Measurements from ENCODE around the gene CTTNBP2.

GRCh38 chr7:117875566-117875965, 2.3 kb upstream of the CTTNBP2 start:
- TF ChIP-seq EP300 (IDR thresholded peaks at IDR 0.05), result no peak
- no peak for TF ChIP-seq CTCF (IDR thresholded peaks at IDR 0.05)
